ENCODE measurements around the gene TOB2. TPM values are rescaled to one million over a fixed set of nuclear protein-coding genes. Genes with fewer than 3 reads are reported as not detected.
"Not testable (repeated sequence)": the region's sequence is repeated elsewhere in the genome, so short reads cannot be mapped to it uniquely, and the experiment has no call there.

TOB2 gene
- total RNA-seq, 1 experiment from 2014 or later: 19.0 TPM

DNA sequence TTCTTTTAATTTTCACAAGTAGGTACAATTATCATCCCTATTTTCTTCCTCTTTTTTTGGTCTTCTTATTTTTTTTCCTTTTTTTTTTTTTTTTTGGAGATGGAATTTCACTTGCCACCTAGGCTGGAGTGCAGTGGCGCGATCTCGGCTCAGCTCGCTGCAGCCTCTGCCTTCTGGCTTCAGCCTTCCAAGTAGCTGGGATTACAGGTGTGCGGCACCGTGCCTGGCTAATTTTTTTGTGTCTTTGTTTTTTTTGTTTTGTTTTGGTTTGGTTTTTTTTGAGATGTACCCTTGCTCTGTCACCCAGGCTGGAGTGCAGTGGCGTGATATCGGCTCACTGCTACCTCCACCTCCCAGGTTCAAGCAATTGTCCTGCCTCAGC is 16.7 kb downstream of the TOB2 start:
- DNase-seq (ENCODE audit: low read depth): no peak

DNA sequence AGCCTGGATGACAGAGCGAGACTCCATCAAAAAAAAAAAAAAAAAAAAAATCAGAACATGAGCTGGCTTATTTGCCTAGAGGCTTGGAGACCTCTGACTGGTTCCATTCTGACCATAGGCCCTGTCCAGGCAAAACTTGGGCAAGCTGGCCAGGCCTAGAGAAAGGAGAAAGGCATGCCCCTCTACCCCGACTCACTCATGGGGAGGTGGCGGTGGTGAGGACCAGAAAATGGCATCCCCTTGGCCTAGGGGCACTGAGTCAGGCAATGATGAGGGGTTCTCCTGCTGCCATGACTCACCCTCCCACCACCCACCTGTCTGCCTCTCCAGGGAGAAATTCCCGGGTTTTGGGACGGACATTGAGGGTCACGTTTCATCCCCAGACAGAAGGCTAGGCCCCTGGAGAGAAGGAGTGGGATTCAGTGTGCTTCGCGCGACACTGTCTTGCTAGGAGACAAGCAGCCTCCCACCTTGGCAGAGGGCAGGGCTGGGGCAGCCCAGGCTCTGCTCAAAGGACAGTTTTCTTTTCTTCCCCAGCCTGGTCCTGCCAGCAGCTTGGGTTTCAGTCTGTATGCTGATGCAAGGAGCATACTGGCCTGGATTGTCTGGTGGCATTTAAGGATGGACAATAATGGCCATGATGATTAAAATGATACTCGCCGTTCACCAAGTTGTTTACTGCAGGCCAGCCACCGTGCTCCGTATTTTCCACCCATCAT is 17.2 kb downstream of the TOB2 start:
- peak; percentile 30 for DNase-seq (ENCODE audit: low read depth)

DNA sequence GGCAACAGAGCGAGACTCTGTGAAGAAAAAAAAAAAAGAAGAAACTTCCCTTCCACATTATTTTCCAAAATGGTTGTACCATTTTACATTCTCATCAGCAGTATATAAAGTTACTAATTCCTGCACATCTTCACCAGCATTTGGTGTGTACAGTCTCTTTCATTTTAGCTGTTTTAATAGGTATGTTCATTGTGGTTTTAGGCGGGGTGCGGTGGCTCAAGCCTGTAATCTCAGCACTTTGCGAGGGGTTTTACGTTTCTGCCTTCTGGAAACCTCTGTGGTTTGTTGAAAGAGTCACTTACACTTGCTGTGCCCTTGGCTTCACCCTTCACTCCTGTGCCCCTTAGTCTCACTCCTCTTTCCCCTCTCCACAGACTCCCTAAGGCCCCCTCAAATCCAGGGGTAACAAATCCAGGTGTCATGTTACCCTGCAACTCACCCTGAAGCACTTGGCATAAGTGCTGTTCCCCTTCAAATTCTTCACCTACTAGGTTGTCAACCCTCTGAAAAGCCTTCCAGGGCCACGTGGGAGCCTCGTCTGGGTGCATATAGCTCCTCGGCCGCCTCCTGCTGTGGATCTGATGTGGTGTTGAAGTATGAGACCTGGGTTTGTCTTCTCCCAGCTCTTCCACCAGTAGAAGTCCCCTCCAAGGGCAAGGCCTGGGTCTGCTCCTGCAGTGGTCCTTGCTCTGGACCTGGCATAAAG is 20.8 kb downstream of the TOB2 start:
- DNase-seq (ENCODE audit: low read depth): peak; percentile 10

DNA sequence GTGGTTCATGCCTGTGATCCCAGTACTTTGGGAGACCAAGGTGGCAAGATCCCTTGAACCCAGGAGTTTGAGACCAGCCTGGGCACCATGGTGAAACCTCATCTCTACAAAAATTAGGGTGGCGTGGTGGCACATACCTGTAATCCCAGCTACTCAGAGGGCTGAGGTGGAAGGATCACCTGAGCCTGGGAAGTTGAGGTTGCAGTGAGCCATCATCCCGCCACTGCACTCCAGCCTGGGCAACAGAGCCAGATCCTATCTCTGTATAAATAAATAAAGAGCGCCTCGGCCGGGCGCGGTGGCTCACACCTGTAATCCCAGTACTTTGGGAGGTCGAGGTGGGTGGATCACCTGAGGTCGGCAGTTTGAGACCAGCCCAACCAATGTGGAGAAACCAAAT is 27.9 kb downstream of the TOB2 start:
- no peak for DNase-seq (ENCODE audit: low read depth)

DNA sequence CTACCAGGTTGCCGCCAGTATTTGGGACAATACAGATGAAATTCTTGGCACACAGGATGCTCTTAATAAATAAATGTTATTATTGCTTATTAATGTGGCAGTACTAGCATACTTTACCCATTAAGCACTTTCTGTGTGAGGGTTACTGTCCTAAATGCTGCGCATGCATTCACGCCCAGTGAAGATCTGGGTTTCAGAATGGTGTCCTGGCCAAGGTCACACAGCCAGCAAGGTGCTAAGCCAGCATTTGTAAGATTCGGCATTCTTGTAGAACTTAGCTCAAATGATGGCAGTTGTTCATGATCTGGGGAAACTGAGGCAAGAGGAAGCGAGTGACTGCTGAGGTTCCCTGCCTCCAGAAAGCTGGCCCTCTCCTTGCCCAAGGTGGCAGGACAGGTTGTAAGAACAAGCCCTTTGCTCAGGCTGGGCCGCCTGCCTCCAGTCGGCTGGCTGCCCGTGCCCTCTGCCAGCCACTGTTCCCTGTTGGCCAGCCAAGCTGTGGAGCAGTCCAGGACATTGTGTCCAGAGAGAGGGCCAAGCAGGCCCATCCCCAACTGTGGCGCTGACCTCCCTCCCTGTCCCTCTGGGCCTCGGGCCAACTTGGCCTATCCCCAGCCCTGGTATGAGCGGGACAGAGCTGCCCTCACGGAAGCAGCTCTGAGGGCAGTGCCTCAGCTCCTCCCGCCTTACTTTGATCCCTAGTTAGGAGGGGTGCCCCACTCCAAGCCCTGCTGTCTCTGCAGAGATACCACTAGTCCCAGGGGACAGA is 28.8 kb downstream of the TOB2 start:
- peak; percentile 75 for DNase-seq (ENCODE audit: low read depth)

DNA sequence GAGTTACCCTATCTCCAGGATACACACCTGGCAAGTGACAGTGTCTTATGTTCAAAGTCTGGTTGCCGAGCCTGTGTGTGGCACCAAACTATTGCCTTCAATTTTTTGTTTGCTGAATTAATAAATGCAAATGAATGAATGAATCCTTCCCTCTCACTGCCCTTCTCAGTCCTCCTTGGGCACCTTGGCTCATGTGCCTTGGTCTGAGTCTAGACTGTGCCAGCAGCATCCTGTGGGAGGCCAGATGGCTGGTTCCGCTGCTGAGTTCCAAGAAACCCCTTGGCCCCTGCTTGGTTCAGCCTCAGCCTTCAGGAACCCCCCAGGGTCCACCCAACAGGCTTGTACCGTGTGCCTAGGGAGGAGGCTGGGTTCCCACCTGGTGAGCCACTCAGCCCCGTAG is 31.0 kb downstream of the TOB2 start:
- no peak for DNase-seq (ENCODE audit: low read depth)

DNA sequence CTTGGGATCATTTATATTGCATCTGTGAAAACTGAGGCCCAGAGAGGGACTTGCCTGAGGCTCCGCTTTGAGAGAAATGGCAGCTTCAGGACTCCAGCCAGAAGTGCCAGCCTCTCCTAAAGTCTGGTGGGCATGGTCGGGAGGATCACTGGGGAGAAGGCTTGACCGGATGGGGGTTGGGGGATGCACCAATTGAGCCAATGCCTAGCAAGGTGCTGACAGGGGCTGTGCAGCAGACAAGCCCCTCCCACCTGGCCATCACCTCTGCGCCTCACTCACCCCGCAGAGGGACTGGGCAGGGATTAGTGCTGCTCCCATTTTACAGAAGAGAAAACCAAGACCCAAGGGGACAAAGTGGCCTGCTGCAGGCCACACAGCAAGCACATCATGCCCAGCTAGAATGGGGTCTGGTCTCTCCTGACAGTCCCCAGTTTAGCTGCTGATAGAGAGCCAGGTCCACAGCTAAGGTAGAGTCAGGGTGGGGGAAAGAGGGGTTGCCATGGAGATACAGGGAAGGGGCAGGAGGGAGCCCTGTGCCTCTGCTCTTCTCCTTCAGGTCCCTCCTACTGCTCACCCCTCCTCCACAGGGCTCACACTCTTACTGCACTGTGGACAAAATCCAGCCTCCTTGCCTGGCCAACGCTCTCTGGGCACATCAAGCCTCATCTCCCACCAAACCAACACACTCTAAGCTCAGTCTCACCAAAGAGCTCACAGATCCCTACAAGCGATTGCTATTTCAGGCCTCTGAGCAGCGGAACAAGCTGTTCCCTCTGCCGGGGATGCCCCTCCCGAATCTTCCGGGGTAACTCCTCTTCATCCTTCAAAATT is 35.4 kb downstream of the TOB2 start:
- DNase-seq (ENCODE audit: low read depth): no peak

DNA sequence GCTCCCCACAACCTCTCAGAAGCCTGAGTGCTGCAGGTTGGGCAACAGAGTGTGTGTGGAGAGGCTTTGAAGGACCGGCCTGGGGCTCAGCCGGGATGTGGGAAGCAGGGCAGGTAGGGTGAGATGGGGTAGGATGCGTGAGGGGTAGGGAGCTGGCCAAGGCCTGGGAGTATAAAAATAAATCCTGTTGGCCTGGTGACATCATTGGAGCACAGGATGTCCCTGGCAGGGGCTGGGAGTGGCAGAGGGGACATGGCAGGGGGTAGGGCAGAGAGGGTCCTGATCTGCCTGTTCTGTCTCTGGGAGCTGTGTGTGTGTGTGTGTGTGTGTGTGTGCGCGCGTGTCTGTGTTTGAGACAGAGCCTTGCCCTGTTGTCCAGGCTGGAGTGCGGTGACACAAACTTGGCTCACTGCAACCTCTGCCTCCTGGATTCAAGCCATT is 36.3 kb downstream of the TOB2 start:
- no peak for DNase-seq (ENCODE audit: low read depth)

DNA sequence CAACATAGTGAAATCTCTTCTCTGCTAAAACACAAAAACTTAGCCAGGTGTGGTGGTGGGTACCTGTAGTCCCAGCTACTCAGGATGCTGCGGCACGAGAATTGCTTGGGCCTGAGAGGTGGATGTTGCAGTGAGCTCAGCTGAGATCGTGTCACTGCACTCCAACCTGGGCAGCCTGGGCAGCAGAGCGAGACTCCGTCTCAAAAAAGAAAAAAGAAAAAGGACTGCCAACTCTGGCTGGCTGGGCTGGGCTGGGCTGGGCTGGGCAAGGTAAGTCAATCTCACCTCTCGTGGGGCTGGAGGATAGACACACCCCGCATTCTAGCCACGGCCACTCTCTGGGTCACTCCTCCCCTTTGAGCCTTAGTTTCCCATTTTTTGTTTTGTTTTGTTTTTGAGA is 37.9 kb downstream of the TOB2 start:
- no peak for DNase-seq (ENCODE audit: low read depth)

DNA sequence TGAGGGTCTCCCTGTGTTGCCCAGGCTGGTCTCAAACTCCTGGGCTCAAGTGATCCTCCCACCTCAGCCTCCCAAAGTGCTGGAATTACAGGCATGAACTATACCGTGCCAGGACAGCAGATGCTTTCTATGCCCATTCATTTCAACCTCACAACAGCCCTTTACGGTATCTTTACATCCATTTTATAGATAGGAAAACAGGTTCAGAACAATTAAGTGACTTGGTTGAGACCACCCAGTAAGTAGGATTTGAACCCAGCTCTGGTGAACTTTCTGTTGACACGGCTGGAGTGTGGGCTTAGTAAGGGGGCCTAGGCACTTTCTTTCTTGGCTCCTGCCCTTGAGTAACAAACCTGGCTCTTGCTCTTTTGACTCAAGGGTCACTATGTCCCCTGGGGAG is 39.2 kb downstream of the TOB2 start:
- DNase-seq (ENCODE audit: low read depth): no peak

DNA sequence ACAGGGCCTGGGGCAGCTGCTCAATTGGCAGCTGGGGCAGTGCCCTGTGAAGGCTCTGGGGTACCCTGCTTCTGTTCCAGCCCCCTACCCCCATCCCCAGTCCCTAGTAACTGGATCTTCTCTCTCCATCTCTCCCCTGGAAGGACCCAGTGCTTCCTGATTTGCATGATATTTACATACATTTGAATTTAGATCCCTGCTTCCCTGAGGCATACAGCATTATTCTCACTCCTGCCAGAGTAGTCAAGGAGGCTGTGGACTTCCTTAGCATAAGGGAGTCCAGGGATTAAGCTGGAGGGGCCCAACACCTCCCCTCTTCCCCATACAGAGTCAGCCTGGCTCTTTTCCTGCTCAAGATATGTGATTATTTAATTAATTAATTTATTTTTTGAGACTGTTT is 40.2 kb downstream of the TOB2 start:
- no peak for DNase-seq (ENCODE audit: low read depth)

DNA sequence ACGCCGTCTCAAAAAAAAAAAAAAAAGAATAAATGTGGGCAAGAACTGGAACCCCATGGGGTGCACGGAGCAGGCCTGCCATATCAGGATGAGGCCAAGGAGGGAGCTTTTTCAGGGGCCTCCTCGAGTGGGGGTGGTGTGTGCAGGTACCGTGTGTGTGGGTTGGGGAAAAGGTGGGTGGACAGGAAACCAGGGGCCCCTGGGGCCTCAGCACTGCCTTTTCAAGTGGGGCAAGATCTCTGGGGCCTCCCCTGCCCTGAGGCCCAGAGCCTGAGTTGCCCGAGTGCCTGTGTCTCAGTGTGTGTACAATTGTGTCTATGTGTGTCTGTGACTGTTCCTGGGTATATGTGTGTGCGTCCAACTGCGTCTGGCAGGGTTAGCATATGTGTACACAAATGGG is 41.0 kb downstream of the TOB2 start:
- DNase-seq (ENCODE audit: low read depth): no peak

DNA sequence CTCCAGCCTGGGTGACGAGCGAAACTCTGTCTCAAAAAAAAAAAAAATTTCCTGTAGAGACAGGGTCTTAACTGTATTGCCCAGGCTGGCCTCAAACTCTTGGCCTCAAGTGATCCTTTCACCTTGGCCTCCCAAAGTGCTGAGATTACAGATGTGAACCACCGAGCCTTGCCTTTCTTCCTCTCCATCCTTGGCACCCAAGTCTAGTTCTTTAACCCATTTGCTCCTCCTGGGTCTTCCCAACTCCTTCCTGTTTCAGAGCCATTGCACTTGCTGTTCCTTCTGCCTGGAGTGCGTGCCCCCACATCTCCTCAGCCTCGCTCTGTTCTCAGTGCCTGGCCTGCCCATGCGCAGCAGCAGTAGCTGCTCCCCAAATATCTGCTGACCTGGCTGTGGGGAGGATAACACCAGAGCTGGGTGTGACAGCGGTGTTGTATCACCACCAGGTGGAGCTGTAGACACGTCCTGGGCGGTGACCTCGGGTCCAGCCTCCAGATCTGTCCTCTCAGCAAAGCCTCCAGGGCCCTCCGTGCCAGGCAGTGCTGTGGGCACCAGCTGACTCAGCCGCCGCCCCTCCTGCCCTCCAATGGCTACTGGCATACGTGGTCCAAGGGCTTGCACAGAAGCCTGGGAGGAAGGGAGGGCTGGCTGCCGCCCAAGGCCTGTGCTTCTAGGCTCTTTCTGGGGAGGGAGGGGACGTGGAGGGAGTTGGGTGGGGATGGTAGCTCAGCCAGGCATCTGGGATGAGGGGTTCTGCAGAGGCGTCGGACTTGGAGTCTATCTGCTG is 42.9 kb downstream of the TOB2 start:
- peak; percentile 90 for DNase-seq (ENCODE audit: low read depth)

DNA sequence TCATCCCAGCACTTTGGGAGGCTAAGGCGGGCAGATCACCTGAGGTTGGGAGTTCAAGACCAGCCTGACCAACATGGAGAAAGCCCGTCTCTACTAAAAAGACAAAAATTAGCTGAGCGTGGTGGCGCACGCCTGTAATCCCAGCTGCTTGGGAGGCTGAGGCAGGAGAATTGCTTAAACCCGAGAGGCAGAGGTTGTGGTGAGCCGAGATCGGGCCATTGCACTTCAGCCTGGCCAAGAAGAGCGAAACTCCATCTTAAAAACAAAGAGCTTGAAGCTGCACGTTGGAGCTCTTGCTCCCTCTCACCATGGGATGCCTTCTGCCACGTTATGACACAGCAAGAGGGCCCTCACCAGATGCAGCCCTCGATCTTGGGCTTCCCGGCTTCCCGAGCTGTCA is 43.8 kb downstream of the TOB2 start:
- not testable (repeated sequence) for DNase-seq (ENCODE audit: low read depth)

DNA sequence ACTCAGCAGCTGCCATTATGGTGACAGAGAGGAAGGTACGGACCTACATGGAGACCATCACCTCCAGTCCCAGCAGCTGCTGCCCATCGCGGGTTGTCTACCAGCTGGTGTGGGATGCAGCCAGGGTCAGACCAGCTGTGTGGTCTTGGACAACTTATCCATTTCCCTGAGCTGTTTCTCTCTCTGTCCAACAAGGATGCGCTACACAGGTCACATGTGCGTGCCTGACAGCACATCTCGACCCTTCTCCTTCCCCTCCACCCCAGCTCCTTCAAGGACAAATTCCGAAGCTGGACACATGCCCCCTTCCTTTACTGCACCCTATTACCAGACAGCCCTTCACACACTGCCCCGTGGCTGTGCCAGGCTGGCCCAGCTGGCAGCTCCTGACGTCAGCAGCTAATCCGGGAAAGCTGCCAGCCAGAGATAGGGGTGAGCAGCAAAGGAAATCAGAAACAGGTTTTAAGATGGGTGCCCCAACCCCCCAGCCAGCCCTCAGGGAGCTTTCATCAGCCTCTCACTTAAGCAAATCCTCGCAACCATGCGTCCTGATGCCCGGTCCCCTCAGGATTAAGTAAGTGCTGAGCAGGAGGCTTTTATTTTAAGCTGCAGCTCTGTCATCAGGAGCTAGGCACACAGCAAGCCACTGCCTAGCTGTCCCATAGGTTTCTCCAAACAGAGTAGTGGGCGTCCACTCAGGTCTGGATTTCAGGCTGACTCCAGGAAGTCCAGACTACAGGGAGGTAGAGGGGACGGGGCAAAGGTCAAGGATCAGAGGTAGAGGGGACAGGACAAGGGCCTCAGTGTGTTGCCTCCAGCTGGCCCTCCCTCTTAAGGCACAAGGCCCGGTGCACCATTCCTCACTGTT is 44.6 kb downstream of the TOB2 start:
- peak; percentile 79 for DNase-seq (ENCODE audit: low read depth)

DNA sequence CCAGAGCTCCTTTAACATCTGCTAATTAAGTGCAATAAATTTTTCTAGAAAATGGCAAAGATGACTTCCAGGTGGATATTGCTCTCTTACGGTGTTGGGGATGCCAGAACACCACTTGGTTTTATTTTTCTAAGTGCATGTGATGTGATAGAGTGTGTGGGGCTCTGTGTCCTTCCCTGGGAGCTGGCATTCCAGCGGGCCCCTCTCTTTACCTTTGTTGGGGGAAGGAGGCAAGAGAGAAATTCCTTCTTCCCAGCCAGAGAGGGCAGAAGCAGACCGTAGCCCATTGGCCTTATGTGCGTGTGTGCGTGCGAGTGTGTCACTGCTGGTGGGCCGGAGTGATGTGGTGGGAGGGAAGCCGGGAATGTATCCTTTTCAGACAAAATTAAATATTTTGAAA is 47.7 kb downstream of the TOB2 start:
- no peak for DNase-seq (ENCODE audit: low read depth)

DNA sequence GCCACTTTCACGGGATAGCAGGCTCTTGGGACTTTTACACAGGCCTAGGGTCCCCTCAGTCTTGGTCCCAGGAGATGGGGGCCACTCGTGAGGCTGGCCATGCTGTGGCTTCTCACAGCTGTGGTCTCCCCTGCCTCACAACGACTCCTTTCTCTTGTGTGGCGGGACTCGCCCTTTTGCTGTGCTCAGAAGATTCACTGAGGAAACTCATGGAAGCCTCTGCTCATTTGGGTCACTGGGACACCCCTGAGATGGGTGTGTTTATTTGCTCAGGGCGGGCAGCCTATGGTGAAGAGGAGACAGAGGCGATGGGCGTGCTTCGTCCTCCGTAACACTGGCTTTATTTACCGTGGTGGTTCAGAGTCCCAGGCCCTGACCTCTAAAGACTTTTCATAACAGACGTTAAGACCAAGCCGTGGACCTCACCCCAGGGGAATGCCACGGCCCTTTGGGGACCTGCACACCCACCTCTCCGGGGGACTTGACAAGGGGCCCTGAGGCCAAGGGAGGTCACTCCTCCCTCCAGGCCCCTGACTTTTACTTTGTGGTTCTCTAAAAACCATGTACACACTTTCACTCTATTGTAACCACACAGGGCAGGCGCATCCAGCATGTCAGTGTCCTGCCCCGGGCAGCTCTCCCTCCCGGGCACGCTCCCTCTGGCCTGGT is 49.3 kb downstream of the TOB2 start:
- DNase-seq (ENCODE audit: low read depth): no peak

DNA sequence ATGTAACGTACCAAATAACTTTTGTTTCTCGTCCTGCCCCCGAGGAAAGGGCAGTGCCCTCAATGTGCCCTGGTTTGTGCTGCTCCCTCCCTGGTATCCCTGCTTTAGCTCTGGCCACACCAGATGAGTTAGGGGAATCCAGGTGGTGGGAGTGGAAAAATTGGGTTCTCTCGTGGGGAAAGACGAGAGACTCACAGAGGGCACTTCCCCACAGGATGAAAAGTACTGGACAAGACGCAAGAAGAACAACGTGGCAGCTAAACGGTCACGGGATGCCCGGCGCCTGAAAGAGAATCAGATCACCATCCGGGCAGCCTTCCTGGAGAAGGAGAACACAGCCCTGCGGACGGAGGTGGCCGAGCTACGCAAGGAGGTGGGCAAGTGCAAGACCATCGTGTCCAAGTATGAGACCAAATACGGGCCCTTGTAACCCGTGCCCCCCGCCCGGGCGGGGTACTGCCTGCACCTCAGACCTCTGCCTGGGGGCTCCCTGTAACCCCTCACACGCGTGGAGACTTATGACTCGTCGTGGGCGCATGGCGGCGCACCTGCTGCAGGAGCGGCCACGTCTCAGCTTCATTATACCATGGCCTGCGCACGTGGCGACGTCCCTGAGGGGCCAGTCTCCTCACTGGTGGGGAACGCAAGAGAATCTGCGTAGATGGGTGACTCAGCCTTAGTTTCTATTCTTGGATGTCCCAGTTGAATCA is 50.9 kb downstream of the TOB2 start:
- no peak for DNase-seq (ENCODE audit: low read depth)

DNA sequence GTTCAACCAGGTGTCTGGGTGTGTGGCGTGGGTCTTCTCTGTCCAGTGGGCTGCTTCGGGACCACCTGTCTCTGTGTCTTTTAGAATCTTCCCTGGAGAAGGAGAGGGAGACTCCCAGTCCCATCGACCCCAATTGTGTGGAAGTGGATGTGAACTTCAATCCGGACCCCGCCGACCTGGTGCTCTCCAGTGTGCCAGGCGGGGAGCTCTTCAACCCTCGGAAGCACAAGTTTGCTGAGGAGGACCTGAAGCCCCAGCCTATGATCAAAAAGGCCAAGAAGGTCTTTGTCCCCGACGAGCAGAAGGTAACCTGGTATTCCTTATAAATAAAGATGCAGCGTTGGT is 52.6 kb downstream of the TOB2 start:
- no peak for DNase-seq (ENCODE audit: low read depth)

Measured in M059J (cell line).